GM21423 (cell line): ENCODE data around the gene HAS3.
"Not testable (repeated sequence)": the region's sequence is repeated elsewhere in the genome, so short reads cannot be mapped to it uniquely, and the experiment has no call there.

Source experiments
- ATAC-seq: cut with Tn5 transposase; IDR thresholded peaks from one replicate; pipeline ENCODE4 v1.9.1; 2021; ENCODE audit warnings: mild to moderate bottlenecking, moderate library complexity; ENCODE audit not compliant: unreplicated experiment

HAS3 gene

GRCh38 chr16:69141014-69141413 lies 35.6 kb downstream of the HAS3 start:
- ATAC-seq = no peak

DNA sequence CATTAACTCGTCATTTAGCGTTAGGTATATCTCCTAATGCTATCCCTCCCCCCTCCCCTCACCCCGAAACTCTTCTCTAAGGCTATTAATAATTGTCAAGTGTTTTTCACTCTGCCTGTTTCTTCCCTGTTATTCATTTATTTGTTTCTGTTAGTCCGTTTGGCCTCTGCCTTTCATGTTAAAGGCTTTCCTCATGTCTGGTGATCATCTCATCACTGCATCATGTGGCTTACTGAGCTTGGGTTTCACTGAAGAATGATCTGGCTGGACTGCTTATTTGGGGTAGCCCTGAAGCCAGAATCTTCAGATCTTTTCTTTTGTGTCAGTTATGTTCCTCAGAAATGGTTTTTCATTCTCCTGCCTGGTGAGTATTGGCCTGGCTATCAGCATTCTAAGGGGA lies 36.5 kb downstream of the HAS3 start:
- no peak for ATAC-seq

DNA sequence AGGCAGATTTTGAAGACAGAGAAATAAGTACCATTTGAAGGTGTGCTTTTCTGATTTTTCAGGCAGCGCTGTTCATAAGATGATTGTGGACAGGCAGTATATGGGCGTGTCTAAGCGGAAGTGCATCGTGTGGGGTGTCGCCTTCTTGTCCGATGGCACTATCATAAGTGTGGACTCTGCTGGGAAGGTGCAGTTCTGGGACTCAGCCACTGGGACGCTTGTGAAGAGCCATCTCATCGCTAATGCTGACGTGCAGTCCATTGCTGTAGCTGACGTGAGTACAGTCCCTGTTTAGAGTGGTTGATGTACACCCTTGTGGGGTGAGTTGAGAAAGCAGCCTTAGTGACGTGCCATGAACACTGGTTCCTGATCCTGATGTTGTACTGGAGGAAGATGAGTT lies 37.7 kb downstream of the HAS3 start:
- ATAC-seq = no peak

DNA sequence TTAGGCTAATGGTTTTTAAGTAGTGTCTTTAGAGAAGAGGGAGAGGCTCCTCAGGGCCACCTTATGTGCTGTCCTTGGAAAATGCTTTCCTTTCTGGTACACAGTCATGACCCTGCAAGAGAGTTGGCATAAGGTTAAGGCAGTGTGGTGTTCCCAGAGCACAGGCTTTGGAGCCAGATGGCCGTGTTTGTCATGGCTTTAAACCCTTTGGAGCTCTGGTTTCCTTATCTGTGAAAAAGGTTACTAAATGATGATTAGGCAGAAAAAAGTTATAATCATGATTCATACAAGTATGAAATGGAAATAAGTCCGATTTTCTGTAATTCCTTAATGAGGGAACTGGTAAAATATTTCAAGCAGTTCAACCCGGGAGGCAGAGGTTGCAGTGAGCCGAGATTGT lies 40.2 kb downstream of the HAS3 start:
- ATAC-seq = no peak

GRCh38 chr16:69149621-69150020 lies 44.2 kb downstream of the HAS3 start:
- not testable (repeated sequence) for ATAC-seq

- ATAC-seq = no peak
These were observed 44.9 kb downstream of the HAS3 start for GRCh38 chr16:69150146-69150865.

DNA sequence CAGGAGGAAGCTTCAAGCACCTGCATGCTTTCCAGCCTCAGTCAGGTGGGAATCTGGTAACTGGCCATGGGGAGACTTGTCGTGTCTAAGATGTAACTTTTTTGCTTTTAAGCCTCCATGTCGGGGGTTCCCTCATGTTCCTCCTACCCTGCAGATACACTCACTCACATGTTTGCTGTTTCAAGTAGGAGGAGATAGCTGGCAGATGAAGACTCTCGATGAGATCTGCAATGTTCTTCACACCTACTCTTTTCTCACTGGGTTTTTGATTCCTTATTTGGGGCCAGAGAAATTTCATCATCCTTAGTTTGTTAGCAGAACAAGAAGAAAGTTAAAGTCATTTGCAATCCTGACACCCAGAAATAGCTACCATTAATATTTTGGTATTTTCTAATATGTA lies 51.7 kb downstream of the HAS3 start:
- ATAC-seq = no peak

DNA sequence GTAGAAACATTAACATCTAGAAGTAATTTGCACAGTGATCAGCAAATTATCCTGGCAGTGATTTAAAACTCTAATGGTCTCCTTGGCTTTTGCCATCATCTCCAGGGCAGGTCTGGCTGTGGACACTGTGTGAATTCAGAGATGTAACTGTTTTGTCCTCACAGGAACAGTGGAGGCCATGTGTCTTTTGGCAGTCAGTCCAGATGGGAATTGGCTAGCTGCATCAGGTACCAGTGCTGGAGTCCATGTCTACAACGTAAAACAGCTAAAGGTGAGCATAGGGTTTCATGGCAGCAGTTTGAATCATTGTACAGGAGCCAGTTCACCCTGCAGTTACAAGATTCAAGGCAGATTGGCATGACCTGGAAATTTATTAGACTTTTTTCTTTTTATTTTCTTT lies 54.7 kb downstream of the HAS3 start:
- no peak for ATAC-seq

DNA sequence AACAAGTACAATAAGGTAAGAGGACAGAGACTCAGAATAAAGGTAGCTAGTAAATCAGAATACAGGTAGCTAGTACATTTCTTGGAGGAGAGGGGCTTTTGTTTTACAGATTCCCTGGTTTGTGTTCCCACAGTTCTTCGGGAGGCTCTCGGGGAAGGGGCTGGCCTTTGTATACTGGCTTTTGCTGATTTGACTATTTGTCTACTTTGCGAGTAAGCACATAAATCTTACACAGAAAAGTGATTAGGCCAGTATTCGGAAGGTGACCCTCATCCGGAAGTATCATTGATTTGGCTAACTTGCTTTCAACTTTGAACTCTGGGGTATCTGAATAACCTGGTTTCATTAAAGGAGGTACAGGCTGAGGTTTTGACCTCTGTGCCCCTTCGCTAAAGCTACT lies 60.1 kb downstream of the HAS3 start:
- ATAC-seq = no peak

GRCh38 chr16:69166221-69166833 lies 60.9 kb downstream of the HAS3 start:
- ATAC-seq = no peak

- ATAC-seq = no peak
These were observed 61.8 kb downstream of the HAS3 start for GRCh38 chr16:69166946-69167930.
